Suprapubic skin (tissue), 4 donors: ENCODE measurements around the gene MTERF4. TPM values are rescaled to one million over a fixed set of nuclear protein-coding genes. Genes with fewer than 3 reads are reported as not detected.
A peak's percentile ranks its signal among the peaks of the same experiment; 100 is the strongest.

Source experiments
- DNase-seq, 2 donors: peaks; one replicate each; pipeline ENCODE4 v3.0.0-alpha.2; 2019; ENCODE audit warnings: low spot score in 2 of 2
- H3K27ac ChIP-seq: fragments of 200-600 bp; sonication (generic); one replicate; pipeline ENCODE4 v1.5.1; 2019
- H3K27me3 ChIP-seq: fragments of 200-600 bp; sonication (generic); one replicate; pipeline ENCODE4 v1.5.1; 2019
- H3K36me3 ChIP-seq: fragments of 200-600 bp; sonication (generic); one replicate; pipeline ENCODE4 v1.5.1; 2019
- H3K4me1 ChIP-seq: fragments of 200-600 bp; sonication (generic); one replicate; pipeline ENCODE4 v1.5.1; 2019
- H3K4me3 ChIP-seq: fragments of 200-600 bp; sonication (generic); one replicate; pipeline ENCODE4 v1.5.1; 2019; ENCODE audit warnings: mild to moderate bottlenecking
- H3K9me3 ChIP-seq: fragments of 200-600 bp; sonication (generic); one replicate; pipeline ENCODE4 v1.5.1; 2019
- CTCF ChIP-seq, 2 donors: fragments of 200-600 bp in 1 of 2; fragments of 450-650 bp in 1 of 2; sonication (generic) in 1 of 2; IDR thresholded peaks; one replicate each; pipeline ENCODE4 v1.5.1; 2016 to 2019; ENCODE audit warnings: antibody characterized with exemption in 2 of 2, mild to moderate bottlenecking in 1 of 2, moderate library complexity in 1 of 2
- EP300 ChIP-seq: sonication (generic); formaldehyde crosslinking; IDR thresholded peaks from one replicate; pipeline ENCODE4 v1.6.1; 2017; ENCODE audit warnings: antibody characterized with exemption
- POLR2A ChIP-seq, 2 donors: fragments of 450-650 bp; IDR thresholded peaks; one replicate each; pipeline ENCODE4 v1.6.1; 2017; ENCODE audit warnings: antibody characterized with exemption in 2 of 2, mild to moderate bottlenecking in 2 of 2, moderate library complexity in 2 of 2
- POLR2AphosphoS5 ChIP-seq, 3 donors: sonication (generic); formaldehyde crosslinking; IDR thresholded peaks; one replicate each; pipeline ENCODE4 v1.6.1; 2017; ENCODE audit warnings: antibody characterized with exemption in 3 of 3
- WGBS: methylation state at CpG from one replicate; pipeline ENCODE4 v1.1.5; 2018; 5-methylcytosine and 5-hydroxymethylcytosine counted together
- total RNA-seq, 4 donors: library from RNA; depleted of rRNA; stranded (reverse); fragments of >200 nt; gene quantifications; one replicate each; pipeline ENCODE4 v1.1.0, GENCODE V29; 2016

MTERF4 gene
- total RNA-seq, 4 donors from 2014 or later = 30.0 to 81.8 (median 52.4) TPM

GRCh38 chr2:241048149-241048948 is 53.7 kb downstream of the MTERF4 start:
- H3K4me1 ChIP-seq = no peaks in the 10 kb centered on the region
- peak in 1 of 2 donors; percentile 58 for DNase-seq
- no peaks in the 10 kb centered on the region for H3K27me3 ChIP-seq
- H3K4me3 ChIP-seq = no peak overlapping the region
- TF ChIP-seq EP300 (no peak), POLR2A (IDR thresholded peaks at IDR 0.05) (no peak), POLR2AphosphoS5 (IDR thresholded peaks at IDR 0.05) (no peak), CTCF (IDR thresholded peaks at IDR 0.05) (no peak)
- H3K36me3 ChIP-seq = peaks cover 50% of the 10 kb centered on the region
- WGBS = 91% methylated on average over 30 of the region's 30 CpGs
- H3K27ac ChIP-seq = no peak overlapping the region
- H3K9me3 ChIP-seq = no peaks in the 10 kb centered on the region

DNA sequence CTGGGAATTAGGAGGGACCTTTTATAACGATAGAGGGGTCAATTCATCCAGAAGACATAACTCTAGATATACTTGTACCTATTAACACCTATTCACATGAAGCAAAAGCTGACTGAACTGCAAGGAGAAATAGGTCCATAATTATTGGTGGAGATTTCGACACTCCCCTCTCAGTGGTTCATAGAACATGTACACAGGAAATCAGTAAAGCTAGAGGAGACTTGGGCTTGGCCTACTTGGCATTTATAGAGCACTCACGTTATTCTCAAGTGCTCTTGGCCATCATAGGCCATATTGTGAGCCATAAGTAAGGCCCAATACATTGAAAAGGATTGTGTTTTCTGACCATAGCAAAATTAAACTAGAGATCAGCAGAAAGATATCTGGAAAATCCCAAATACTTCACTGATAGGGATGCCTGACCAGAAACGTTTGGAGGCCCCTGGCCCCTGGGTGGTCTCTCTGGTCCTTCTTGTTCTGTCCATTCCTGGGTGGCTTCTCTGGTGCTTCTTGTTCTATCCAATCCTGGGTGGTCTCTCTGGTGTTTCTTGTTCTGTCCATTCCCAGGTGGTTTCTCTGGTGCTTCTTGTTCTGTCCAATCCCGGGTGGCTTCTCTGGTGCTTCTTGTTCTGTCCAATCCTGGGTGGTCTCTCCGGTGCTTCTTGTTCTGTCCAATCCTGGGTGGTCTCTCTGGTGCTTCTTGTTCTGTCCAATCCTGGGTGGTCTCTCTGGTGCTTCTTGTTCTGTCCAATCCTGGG is 54.7 kb downstream of the MTERF4 start:
- H3K9me3 ChIP-seq = no peaks in the 10 kb centered on the region
- WGBS = 79% methylated on average over 6 of the region's 6 CpGs
- H3K4me1 ChIP-seq = no peaks in the 10 kb centered on the region
- DNase-seq = no peak
- no peaks in the 10 kb centered on the region for H3K27me3 ChIP-seq
- TF ChIP-seq POLR2A (IDR thresholded peaks at IDR 0.05) = no peak
- TF ChIP-seq EP300 = no peak
- TF ChIP-seq POLR2AphosphoS5 (IDR thresholded peaks at IDR 0.05) = no peak
- TF ChIP-seq CTCF (IDR thresholded peaks at IDR 0.05) = no peak
- H3K36me3 ChIP-seq = peaks cover 40% of the 10 kb centered on the region
- no peak overlapping the region for H3K4me3 ChIP-seq
- no peak overlapping the region for H3K27ac ChIP-seq

Other genes with a start within 250 kb of the MTERF4 start
- under 1 TPM in 1 of 4 donors, not detected in 3; 0.80 TPM for gene AGXT, start 233.5 kb downstream of the MTERF4 start, total RNA-seq
- gene MAB21L4, start 206.1 kb downstream of the MTERF4 start, total RNA-seq = 10 to 100 TPM; 28.7 to 97.5 (median 69.2) TPM
- not detected for gene CROCC2, start 196.0 kb downstream of the MTERF4 start, total RNA-seq
- gene SNED1, start 103.7 kb downstream of the MTERF4 start, total RNA-seq = 10 to 100 TPM in 3 of 4 donors, 1 to 10 TPM in 1; 5.6 to 31.9 (median 13.2) TPM
- 10 to 100 TPM in 3 of 4 donors, 1 to 10 TPM in 1; 9.8 to 19.7 (median 14.6) TPM for gene PASK, start 47.2 kb upstream of the MTERF4 start, total RNA-seq
- 100 to 1,000 TPM in 1 of 4 donors, 10 to 100 TPM in 3; 37.8 to 104 (median 44.4) TPM for gene PPP1R7, start 48.2 kb upstream of the MTERF4 start, total RNA-seq
- gene ANO7, start 86.4 kb upstream of the MTERF4 start, total RNA-seq = 1 to 10 TPM; 1.1 to 1.4 (median 1.2) TPM
- 100 to 1,000 TPM; 263 to 400 (median 287) TPM for gene HDLBP, start 213.4 kb upstream of the MTERF4 start, total RNA-seq
- 100 to 1,000 TPM; 126 to 233 (median 165) TPM for gene SEPTIN2, start 213.6 kb upstream of the MTERF4 start, total RNA-seq